K562 (cell line): Measurements from ENCODE around the gene ZNF549. TPM values are rescaled to one million over a fixed set of nuclear protein-coding genes. Genes with fewer than 3 reads are reported as not detected.

Experiments
- CREM ChIP-seq: IDR thresholded peaks from 2 replicates; pipeline ENCODE4 v1.6.1; 2014; ENCODE audit warnings: antibody characterized with exemption, low read depth
- JUN ChIP-seq, 2 experiments: sonication (generic) in 1 of 2; formaldehyde crosslinking in 1 of 2; IDR thresholded peaks; 2 replicates each; pipeline versions ENCODE4 v1.6.1 to v1.8.0; 2012 to 2022; ENCODE audit warnings: borderline replicate concordance in 2 of 2, mild to moderate bottlenecking in 2 of 2, improper control_type of control experiment in 1 of 2, low read depth in 1 of 2, low read length in 1 of 2, missing genetic modification reagents in 1 of 2
- MAZ ChIP-seq, 2 experiments: fragments of 450-650 bp in 1 of 2; sonication (generic) in 1 of 2; formaldehyde crosslinking; IDR thresholded peaks in 1 of 2; conservative IDR thresholded peaks in 1 of 2; 2 replicates each; pipeline versions ENCODE4 v1.4.0 to v1.5.0; 2020; ENCODE audit warnings: mild to moderate bottlenecking in 1 of 2, missing genetic modification reagents in 1 of 2
- MBD2 ChIP-seq: sonication (generic); IDR thresholded peaks from 2 replicates; pipeline ENCODE4 v1.6.1; 2016; ENCODE audit warnings: low read depth, borderline replicate concordance
- POLR2G ChIP-seq: fragments of 200-400 bp; formaldehyde crosslinking; IDR thresholded peaks from 2 replicates; pipeline ENCODE4 v1.6.1; 2017; ENCODE audit warnings: low read depth, mild to moderate bottlenecking, antibody characterized with exemption, low read length, moderate library complexity
- ZBED1 ChIP-seq: IDR thresholded peaks from 2 replicates; pipeline ENCODE4 v1.6.1; 2014
- polyA plus RNA-seq, 8 experiments: library from polyadenylated mRNA; depleted of rRNA in 4 of 8; stranded (reverse) in 5 of 8; unstranded in 3 of 8; fragments of >200 nt; fragmentation: Nextera tagmentation in 2 of 8; fragmentation: Illumina TruSeq in 1 of 8; extraction: Ambion mirVana in 2 of 8; extraction: Trizol in 1 of 8; gene quantifications; 2 replicates each; pipeline versions ENCODE4 v1.2.1 to v1.2.3, GENCODE V29; 2011 to 2014; ENCODE audit warnings: inconsistent platforms in 1 of 8, missing spikeins in 1 of 8
- total RNA-seq, 7 experiments: library from RNA; depleted of rRNA in 6 of 7; stranded (reverse); fragments of >200 nt in 6 of 7; fragmentation: Illumina TruSeq in 2 of 7; extraction: Trizol in 2 of 7; gene quantifications; 2 replicates each; pipeline versions ENCODE4 v1.2.1 to v1.2.3, GENCODE V29; 2011 to 2021; ENCODE audit warnings: low replicate concordance in 1 of 7
- TF ChIP-seq, protein P1 (sequence below), 2 experiments: fragments of 450-650 bp; formaldehyde crosslinking in 1 of 2; IDR thresholded peaks; 2 replicates each; pipeline versions ENCODE4 v1.4.0 to v1.6.1; 2014 to 2020; ENCODE audit warnings: mild to moderate bottlenecking in 2 of 2, borderline replicate concordance in 1 of 2, low read depth in 1 of 2
- TF ChIP-seq, protein P2 (sequence below): fragments of 450-650 bp; IDR thresholded peaks from 2 replicates; pipeline ENCODE4 v1.6.1; 2016

Gene ZNF549
- total and polyA plus RNA-seq, 9 of the 15 experiments (the other 6 are each of a cell fraction or from before 2014, with no cell fraction given) = 0.03 to 0.68 (median 0.25) TPM

DNA sequence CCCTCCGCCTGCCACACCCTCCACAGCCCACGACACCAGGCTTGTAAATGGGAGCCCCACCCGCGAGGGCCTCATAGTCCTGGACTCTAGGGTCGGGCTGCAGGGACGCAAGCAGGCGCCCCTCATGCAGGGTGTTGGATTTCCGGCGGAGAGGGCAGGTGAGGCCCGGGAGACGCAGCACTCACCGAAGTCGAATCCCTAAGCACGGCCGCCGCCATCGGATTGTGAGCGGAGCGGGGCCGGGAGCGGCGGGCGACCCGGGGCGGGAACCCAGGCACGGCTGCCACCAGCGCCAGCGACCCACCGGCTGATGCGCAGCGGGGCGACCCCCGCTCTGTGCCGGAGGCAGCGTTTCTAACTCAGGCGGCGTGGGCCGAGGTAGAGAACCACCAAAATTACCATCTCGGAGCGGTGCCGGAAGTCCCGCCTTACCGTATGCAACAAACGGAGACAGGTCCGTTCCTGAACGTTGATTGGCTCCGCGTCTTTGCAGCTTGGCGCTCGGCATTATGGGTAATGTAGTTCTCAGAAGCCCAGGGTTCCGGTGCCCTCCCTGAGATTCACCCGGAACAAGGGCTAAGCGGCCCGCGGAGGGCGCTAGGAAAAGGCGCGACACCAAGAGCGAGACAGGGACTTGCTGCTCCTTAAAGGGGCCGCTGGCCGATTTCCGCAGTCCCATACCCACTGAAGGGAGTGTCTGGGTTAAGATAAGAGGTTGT lies 51.5 kb downstream of the ZNF549 start, which contains the start of gene ZNF416 (continued):
- TF ChIP-seq JUN (IDR thresholded peaks at IDR 0.05; ENCODE audit: borderline replicate concordance, low read depth, low read length) (no peak), JUN (CRISPR knock-in tag; IDR thresholded peaks at IDR 0.05; ENCODE audit: borderline replicate concordance) (no peak), MAZ (CRISPR knock-in tag; conservative IDR thresholded peaks at IDR 0.05 in 1 of 2, IDR thresholded peaks at IDR 0.05 in 1 of 2) (0 out of 4 replicates have a peak, but pooled peaks of 1 of the 2 experiments have one; percentile 29), CREM (peak; percentile 71), POLR2G (peak; percentile 66), MBD2 (peak; percentile 83), ZBED1 (no peak)
- TF ChIP-seq, protein P1, sequence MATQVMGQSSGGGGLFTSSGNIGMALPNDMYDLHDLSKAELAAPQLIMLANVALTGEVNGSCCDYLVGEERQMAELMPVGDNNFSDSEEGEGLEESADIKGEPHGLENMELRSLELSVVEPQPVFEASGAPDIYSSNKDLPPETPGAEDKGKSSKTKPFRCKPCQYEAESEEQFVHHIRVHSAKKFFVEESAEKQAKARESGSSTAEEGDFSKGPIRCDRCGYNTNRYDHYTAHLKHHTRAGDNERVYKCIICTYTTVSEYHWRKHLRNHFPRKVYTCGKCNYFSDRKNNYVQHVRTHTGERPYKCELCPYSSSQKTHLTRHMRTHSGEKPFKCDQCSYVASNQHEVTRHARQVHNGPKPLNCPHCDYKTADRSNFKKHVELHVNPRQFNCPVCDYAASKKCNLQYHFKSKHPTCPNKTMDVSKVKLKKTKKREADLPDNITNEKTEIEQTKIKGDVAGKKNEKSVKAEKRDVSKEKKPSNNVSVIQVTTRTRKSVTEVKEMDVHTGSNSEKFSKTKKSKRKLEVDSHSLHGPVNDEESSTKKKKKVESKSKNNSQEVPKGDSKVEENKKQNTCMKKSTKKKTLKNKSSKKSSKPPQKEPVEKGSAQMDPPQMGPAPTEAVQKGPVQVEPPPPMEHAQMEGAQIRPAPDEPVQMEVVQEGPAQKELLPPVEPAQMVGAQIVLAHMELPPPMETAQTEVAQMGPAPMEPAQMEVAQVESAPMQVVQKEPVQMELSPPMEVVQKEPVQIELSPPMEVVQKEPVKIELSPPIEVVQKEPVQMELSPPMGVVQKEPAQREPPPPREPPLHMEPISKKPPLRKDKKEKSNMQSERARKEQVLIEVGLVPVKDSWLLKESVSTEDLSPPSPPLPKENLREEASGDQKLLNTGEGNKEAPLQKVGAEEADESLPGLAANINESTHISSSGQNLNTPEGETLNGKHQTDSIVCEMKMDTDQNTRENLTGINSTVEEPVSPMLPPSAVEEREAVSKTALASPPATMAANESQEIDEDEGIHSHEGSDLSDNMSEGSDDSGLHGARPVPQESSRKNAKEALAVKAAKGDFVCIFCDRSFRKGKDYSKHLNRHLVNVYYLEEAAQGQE (IDR thresholded peaks at IDR 0.05; ENCODE audit: borderline replicate concordance) = peak; percentile 25; the same call in 1 of the 2 replicates
- TF ChIP-seq, protein P1 (CRISPR knock-in tag; IDR thresholded peaks at IDR 0.05; ENCODE audit: low read depth) = no peak
- TF ChIP-seq, protein P2, sequence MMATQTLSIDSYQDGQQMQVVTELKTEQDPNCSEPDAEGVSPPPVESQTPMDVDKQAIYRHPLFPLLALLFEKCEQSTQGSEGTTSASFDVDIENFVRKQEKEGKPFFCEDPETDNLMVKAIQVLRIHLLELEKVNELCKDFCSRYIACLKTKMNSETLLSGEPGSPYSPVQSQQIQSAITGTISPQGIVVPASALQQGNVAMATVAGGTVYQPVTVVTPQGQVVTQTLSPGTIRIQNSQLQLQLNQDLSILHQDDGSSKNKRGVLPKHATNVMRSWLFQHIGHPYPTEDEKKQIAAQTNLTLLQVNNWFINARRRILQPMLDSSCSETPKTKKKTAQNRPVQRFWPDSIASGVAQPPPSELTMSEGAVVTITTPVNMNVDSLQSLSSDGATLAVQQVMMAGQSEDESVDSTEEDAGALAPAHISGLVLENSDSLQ = peak; percentile 87
